ENCODE measurements around the gene HOXB9. TPM values are rescaled to one million over a fixed set of nuclear protein-coding genes. Genes with fewer than 3 reads are reported as not detected.
A peak's percentile ranks its signal among the peaks of the same experiment; 100 is the strongest.

The HOXB9 gene
- total RNA-seq, 6 donors from 2014 or later: 0.20 to 0.30 (median 0.29) TPM; not detected in 3

DNA sequence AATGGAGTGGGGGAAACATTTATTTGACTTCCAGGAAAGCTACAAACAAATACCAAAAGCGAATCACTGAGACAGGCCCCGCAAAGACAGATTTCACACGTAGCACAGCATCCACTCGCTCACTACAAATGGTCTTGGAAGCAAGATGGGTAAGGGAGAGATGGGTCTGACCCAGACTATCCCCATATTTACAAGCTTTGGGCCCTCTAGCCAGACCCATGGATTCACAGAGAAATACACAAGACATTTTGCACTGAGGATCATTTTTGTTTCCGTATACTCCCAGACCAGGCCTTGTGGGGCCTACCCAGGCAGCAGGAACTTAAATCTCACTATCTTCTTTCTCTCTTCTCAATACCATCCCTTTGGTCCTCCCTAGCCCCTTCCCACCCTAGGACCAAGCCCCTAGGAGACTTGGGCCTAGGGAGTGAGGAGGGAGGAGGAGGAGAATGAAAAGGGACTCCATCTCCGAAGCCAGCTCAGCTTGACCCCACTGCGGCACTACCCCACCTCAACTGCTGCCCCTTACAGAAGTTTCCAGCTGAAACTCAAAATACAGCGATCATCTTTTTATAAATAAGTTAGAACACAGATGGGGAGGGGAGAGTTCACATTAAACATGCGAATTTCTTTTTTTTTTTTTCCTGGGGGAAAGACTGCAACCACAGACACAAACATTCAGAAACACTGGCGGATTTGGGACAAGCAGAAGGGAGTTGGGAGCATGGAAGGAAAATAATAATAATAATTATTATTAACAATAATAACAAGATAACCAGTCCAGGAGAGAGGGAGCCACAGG, 34.7 kb downstream of the HOXB9 start:
- TF ChIP-seq POLR2A (IDR thresholded peaks at IDR 0.05) (no peak), EP300 (IDR thresholded peaks at IDR 0.05) (no peak), POLR2AphosphoS5 (IDR thresholded peaks at IDR 0.05) (no peak)
- TF ChIP-seq, protein P1, sequence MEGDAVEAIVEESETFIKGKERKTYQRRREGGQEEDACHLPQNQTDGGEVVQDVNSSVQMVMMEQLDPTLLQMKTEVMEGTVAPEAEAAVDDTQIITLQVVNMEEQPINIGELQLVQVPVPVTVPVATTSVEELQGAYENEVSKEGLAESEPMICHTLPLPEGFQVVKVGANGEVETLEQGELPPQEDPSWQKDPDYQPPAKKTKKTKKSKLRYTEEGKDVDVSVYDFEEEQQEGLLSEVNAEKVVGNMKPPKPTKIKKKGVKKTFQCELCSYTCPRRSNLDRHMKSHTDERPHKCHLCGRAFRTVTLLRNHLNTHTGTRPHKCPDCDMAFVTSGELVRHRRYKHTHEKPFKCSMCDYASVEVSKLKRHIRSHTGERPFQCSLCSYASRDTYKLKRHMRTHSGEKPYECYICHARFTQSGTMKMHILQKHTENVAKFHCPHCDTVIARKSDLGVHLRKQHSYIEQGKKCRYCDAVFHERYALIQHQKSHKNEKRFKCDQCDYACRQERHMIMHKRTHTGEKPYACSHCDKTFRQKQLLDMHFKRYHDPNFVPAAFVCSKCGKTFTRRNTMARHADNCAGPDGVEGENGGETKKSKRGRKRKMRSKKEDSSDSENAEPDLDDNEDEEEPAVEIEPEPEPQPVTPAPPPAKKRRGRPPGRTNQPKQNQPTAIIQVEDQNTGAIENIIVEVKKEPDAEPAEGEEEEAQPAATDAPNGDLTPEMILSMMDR (IDR thresholded peaks at IDR 0.05): no peak
- DNase-seq: no peak
- H3K4me1 ChIP-seq: peaks cover 26 to 53% (median 31%) of the 10 kb centered on the region in 4 donors
- H3K27me3 ChIP-seq: peaks cover 0 to 48% (median 22%) of the 10 kb centered on the region in 4 donors
- peak overlapping the region in 3 of 4 donors; percentile 38 to 50 (median 50) for H3K4me3 ChIP-seq
- no peak for ATAC-seq (ENCODE audit: low FRiP score in 2 of 2)
- peak overlapping the region; percentile 66 to 90 (median 90) for H3K27ac ChIP-seq
- no peaks in the 10 kb centered on the region for H3K9me3 ChIP-seq
- WGBS, 2 donors: 63 to 74% methylated on average over 10 of the region's 10 CpGs
- no peaks in the 10 kb centered on the region for H3K36me3 ChIP-seq

DNA sequence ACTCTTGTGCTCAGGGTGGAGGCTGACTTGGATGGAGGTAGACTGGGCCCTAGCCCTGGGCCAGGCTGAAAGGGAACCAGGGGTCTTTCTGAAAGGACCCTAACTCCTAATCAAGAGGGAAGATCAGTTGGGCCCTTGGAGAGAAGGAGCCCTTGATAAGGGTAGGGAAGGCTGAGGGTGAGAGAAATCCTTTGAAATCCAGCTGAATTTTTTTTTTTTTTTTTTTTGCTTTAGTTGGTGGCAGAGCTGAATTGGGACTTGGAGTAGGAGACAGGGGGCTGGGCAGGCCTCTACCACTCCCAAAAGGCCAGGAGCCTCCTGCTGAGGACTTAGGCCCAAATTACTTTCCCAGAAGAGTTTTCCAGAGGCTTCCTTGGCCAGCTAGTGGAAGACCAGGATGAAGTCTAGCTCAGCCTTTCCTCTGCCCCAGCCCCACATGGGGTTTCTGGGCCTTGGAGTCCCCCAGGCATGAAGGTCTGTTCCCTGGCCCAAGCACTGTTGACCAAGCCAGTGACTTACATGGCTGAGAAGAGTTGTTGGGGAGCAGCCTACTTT, 35.5 kb downstream of the HOXB9 start:
- Histone ChIP-seq H3K4me3 (peak overlapping the region in 2 of 4 donors; percentile 50 to 54), H3K27ac (peak overlapping the region; percentile 66 to 90 (median 90)), H3K9me3 (no peaks in the 10 kb centered on the region), H3K36me3 (no peaks in the 10 kb centered on the region), H3K4me1 (peaks cover 27 to 53% (median 32%) of the 10 kb centered on the region in 4 donors), H3K27me3 (peaks cover 0 to 48% (median 22%) of the 10 kb centered on the region in 4 donors)
- ATAC-seq (ENCODE audit: low FRiP score in 2 of 2) (no peak), DNase-seq (no peak)
- TF ChIP-seq POLR2A (IDR thresholded peaks at IDR 0.05) (no peak), EP300 (IDR thresholded peaks at IDR 0.05) (no peak), POLR2AphosphoS5 (IDR thresholded peaks at IDR 0.05) (no peak)
- TF ChIP-seq, protein P1 (IDR thresholded peaks at IDR 0.05): no peak

DNA sequence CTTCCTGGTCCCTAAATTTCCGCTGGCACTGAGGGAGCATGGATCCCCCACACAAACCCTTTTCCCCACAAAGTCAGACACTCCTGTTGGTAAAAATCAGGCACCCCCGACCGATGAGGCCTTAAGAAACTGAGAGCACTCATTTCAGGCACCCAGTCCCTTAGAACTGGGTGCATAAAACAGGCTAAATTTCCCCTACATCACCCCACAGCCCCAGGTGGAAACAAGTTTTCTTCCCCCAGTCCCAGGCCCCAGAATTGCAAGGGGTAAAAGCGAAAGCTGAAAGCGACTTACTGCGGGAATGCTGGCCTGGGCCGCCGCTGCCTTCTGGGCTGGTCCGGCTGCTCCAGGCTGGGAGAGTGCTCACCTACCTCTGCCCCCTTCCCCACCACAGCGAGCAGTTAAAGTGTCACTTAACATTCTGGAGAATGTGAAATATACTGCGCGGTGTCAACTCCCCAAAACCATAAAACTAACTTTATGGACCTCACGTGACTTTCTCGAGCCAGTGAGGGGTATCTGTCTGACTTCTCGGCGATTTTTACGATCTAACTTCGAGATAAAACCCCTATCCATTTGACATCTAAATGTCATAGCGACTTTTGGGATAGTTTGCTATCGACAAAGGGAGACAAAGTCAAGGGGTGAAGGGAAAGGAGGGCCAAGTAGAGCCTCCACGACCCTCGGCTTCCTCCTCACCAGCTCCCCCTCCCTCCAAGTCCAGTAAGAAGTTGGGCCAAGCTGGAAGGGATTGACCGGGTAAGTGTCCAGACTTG, 36.1 kb downstream of the HOXB9 start, which contains the start of gene HOXB3:
TSS of gene HOXB3 (minus strand) at position 411 of the 776 bp plus-strand sequence. CDS start 37,767 bp downstream, outside the sequence.
- WGBS, 2 donors: 37 to 43% methylated on average over 18 to 23 of the region's 23 CpGs
- Histone ChIP-seq H3K27ac (peak within 1 kb of the TSS; percentile 66 to 90 (median 90)), H3K9me3 (no peaks in the 10 kb centered on the region), H3K36me3 (no peaks in the 10 kb centered on the region), H3K27me3 (peaks cover 0 to 43% (median 21%) of the 10 kb centered on the region in 4 donors), H3K4me1 (peaks cover 31 to 60% (median 36%) of the 10 kb centered on the region in 4 donors), H3K4me3 (peak within 1 kb of the TSS in 3 of 4 donors; percentile 13 to 54 (median 50))
- no peak for ATAC-seq (ENCODE audit: low FRiP score in 2 of 2)
- no peak for TF ChIP-seq EP300 (IDR thresholded peaks at IDR 0.05)
- TF ChIP-seq, protein P1 (IDR thresholded peaks at IDR 0.05): no peak
- TF ChIP-seq POLR2AphosphoS5 (IDR thresholded peaks at IDR 0.05): no peak
- no peak for TF ChIP-seq POLR2A (IDR thresholded peaks at IDR 0.05)
- DNase-seq: peak in 1 of 2 donors; percentile 64

DNA sequence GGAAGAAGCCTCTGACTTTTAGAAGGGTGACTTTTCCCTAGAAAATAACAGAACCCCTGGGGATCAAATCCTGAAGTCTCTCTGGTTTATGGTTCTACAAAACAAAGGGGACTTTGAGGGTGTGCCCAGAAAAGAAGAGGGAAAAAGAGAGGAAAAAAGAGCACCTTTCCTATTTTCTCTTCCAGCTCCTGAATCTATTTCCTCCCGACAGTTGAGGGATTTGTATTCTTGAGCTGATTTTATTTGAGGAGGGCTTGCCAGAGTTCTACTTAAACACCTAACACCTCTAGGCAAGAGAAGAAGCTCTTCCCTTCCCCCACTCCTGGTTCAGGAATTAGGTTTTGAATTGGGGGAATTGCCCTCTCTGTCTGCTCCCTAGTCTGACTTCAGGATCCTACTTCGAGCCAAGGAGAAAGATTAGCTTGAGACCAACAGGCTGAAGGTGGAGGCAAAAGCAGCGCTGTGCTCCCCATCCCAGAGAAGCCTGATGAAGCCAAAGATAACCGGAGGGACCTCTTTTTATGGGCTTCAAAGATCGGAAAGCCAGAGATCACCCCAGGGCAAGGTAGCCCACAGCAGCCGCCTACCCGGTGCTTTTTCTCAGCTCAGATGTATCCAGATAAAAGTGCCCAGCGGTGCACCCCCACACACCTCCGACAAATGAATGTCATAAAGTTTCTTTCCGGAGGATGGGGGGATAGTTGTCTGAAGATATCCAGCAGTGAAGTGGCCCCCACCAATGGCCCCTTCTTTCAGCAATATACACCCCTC, 36.9 kb downstream of the HOXB9 start:
- H3K9me3 ChIP-seq: no peaks in the 10 kb centered on the region
- TF ChIP-seq EP300 (IDR thresholded peaks at IDR 0.05) (no peak), POLR2A (IDR thresholded peaks at IDR 0.05) (no peak)
- TF ChIP-seq, protein P1 (IDR thresholded peaks at IDR 0.05): no peak
- peaks cover 33 to 63% (median 40%) of the 10 kb centered on the region in 4 donors for H3K4me1 ChIP-seq
- H3K27me3 ChIP-seq: peaks cover 0 to 42% (median 19%) of the 10 kb centered on the region in 4 donors
- DNase-seq: no peak
- no peaks in the 10 kb centered on the region for H3K36me3 ChIP-seq
- 23 to 28% methylated on average over 10 of the region's 10 CpGs for WGBS, 2 donors
- ATAC-seq (ENCODE audit: low FRiP score in 2 of 2): no peak
- H3K4me3 ChIP-seq: peak overlapping the region in 3 of 4 donors; percentile 13 to 54 (median 32)
- peak overlapping the region; percentile 66 to 90 (median 90) for H3K27ac ChIP-seq
